HG03575 (cell line): ENCODE data around the gene SEC16B.
"Not testable (repeated sequence)": the region's sequence is repeated elsewhere in the genome, so short reads cannot be mapped to it uniquely, and the experiment has no call there.

ENCODE experiments used
- ATAC-seq: cut with Tn5 transposase; IDR thresholded peaks from one replicate; pipeline ENCODE4 v1.9.1; 2021; ENCODE audit not compliant: unreplicated experiment, insufficient number of reproducible peaks, low FRiP score; ENCODE audit errors: extremely low read depth

The SEC16B gene, protein sequence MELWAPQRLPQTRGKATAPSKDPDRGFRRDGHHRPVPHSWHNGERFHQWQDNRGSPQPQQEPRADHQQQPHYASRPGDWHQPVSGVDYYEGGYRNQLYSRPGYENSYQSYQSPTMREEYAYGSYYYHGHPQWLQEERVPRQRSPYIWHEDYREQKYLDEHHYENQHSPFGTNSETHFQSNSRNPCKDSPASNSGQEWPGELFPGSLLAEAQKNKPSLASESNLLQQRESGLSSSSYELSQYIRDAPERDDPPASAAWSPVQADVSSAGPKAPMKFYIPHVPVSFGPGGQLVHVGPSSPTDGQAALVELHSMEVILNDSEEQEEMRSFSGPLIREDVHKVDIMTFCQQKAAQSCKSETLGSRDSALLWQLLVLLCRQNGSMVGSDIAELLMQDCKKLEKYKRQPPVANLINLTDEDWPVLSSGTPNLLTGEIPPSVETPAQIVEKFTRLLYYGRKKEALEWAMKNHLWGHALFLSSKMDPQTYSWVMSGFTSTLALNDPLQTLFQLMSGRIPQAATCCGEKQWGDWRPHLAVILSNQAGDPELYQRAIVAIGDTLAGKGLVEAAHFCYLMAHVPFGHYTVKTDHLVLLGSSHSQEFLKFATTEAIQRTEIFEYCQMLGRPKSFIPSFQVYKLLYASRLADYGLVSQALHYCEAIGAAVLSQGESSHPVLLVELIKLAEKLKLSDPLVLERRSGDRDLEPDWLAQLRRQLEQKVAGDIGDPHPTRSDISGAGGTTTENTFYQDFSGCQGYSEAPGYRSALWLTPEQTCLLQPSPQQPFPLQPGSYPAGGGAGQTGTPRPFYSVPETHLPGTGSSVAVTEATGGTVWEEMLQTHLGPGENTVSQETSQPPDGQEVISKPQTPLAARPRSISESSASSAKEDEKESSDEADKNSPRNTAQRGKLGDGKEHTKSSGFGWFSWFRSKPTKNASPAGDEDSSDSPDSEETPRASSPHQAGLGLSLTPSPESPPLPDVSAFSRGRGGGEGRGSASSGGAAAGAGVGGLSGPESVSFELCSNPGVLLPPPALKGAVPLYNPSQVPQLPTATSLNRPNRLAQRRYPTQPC

GRCh38 chr1:177969825-177970371 lies at the start of gene SEC16B:
Gene SEC16B, minus strand, starts transcription at chr1:177970058. Its CDS starts 2,077 bp downstream, at chr1:177967981.
- ATAC-seq: no peak

- no peak for ATAC-seq
Measured at GRCh38 chr1:178019622-178020021, 49.8 kb upstream of the SEC16B start.

- ATAC-seq: no peak
Measured at GRCh38 chr1:178019208-178019607, 49.4 kb upstream of the SEC16B start.

DNA sequence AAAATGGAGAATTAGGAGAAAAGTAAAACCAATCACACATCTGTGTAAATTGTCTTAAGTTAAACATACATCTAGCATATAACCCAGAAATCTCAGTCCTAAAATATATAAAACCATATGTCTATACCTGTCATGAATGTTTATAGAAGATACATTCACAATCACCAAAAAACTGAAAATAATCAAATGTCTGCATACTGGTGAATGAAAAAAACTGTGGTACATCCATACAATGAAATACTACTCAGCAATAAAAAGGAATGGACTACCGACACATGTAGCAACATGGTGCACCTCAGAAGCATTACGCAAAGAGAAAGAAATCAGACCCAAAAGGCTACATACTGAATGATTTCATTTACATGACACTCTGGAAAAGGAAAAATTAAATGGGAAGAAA lies 47.7 kb upstream of the SEC16B start:
- no peak for ATAC-seq

DNA sequence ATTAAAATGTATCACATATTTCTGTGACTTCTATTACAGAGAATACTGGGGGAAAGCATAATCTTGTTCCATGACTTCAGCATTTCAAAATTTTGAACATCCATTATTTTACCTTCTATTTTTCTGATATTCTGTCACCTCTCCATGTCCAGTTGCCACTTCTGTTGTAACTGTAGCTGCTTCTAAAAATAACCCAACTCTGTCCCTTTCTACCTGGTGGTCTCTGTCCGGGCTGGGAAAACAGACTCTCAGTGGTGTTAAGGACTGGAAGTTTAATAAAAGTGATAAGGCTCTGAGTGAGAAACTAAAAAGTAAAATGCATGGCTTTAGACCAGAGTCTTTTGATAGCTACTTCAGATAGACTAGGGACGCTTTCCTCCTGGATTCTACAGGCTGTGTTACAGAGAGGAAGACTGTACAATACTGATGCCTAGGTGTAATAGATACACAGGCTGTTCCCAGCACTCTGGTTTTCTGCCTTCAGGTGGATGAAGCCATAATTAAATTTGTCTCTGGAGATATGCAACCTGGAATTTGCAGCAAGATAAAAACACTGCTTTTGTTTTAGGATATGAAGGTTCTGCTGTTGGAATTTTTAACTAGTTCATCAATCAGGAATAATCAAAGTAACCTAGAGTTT lies 42.1 kb upstream of the SEC16B start:
- ATAC-seq: no peak

DNA sequence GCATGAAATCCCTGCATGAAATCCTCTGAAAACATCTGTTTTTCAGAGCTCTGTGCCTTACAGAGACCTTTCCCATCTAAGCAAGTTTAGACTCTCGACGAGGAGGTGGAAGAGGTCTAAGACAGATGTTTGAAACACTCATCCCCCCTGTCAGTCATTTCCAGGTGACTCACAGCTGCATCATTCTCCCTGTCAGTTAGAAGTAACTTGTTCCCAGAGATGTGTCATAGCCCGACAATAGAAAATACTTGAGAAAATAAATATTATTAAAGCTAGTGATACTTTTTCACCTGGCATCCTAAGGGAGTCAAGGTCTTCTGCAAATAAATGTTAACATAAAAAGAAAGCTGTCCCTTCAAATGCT lies 41.6 kb upstream of the SEC16B start:
- ATAC-seq: no peak

GRCh38 chr1:178010674-178011464 lies 41.0 kb upstream of the SEC16B start:
- no peak for ATAC-seq

DNA sequence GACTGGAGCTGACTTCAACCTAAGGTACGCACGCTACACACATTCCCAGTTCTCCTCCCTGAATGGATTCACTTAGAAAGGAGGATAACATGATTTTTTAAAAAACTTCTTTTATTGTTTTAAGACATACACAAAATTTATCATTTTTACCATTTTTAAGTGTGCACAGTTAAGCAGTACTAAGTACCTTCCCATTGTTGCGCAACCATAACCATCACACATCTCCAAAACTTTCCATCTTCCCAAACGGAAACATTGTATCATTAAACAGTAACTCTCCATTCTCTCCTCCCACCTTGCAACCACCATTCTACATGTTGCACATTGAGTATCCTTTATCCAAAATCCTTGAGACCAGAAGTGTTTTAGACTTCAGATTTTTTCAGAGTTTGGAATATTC lies 36.2 kb upstream of the SEC16B start:
- ATAC-seq: no peak

GRCh38 chr1:178005450-178005849 lies 35.6 kb upstream of the SEC16B start:
- ATAC-seq: no peak

- ATAC-seq: no peak
Measured at GRCh38 chr1:178004926-178005391, 35.1 kb upstream of the SEC16B start.

DNA sequence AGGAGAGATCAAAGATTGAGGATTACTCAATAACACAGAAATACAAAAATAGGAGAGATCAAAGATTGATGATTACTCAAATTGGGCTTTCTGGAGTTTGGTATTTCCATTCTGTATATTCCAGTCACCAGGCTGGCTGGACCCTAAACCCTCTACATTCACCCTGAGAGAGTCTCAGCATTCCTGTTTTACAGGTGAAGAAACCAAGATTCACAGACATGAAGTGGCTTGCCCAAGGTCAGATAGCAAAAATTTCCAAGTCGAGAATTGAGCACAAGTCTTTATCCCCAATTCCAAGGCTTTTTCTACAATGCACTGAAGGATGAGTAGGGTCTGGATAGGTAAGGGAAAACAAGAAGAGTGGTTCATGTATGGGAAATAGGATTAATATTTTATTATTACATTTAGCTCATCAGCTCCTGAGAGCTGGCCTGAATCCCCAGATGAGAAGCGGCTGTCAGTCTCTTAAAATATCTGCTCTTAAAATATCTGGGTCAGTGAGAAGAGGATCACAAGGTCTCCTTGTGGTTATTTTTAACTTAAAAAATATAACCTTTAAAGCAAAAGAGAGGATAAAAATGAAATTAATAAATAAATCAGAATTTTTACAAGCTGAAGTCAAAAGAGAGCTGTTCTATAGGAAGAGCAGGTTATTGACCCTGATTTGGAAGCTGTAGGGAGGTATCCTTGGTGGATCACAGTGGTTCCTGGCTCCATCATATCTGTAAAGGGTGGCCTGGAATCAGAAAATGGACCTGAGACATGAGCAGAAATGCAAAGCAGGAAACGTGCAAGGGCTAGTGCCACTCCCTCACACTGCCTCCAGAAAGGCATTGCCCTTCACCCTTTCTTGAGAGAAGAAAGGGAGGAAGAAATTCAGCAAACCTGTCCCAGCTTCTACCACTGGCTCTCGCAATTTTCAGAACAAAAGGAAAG lies 29.1 kb upstream of the SEC16B start:
- no peak for ATAC-seq

DNA sequence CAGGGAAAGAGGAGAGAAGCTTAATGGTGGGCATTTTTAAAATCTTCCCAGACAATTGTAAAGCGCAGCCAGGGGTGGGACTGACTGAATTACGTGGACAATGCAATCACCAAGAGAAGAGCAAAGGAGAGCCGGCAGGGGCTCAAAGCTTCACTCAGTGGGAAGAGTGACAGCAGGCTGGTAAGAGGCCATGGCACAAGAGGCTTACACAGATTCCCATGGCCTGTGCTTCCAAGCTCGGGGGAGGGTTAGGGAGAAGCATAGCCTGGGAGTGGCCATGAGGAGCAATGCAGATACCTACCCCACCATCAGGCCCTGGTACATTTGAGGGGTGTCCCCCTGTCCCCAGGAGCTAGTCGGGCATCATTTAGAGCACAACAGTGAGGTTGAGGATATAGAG lies 27.1 kb upstream of the SEC16B start:
- no peak for ATAC-seq

- ATAC-seq: no peak
Measured at GRCh38 chr1:177995369-177995768, 25.5 kb upstream of the SEC16B start.

- not testable (repeated sequence) for ATAC-seq
Measured at GRCh38 chr1:177986281-177986680, 16.4 kb upstream of the SEC16B start.

DNA sequence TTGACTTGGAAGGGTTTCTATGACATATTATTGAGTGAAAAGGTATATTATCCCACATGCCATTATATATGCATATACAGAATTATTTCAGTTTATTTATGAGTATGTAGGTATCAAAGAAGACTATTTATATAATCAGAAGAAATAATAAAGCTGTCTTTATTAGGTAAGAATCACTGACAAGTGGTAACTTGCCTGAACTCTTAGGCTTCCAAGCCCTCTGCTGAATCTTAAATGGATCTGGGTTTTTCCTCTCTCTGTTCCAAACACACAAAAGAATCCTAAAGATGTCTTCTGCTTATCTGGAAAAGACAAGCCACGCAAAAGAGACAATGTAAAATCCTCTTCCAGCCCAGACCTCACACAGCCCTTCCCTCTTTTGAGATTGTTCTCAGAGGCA lies 14.9 kb upstream of the SEC16B start:
- no peak for ATAC-seq

- ATAC-seq: no peak
Measured at GRCh38 chr1:177984136-177984525, 14.3 kb upstream of the SEC16B start.

GRCh38 chr1:177983482-177984135 lies 13.8 kb upstream of the SEC16B start:
- ATAC-seq: no peak
